IMR-90 (cell line): ENCODE measurements around the gene ATP8B2. TPM values are rescaled to one million over a fixed set of nuclear protein-coding genes. Genes with fewer than 3 reads are reported as not detected.

Experiments
- ATAC-seq: fragments of 200-7000 bp; cut with Tn5 transposase; 2 replicates; pipeline ENCODE4 v1.9.1; 2020; ENCODE audit warnings: low read depth, mild to moderate bottlenecking, moderate library complexity
- BruUV-seq: library from RNA; stranded (reverse); fragments of 400-500 nt; replicated peaks from 2 replicates; lab custom pipeline; 2021; lab: Mats Ljungman, UMichigan
- CTCF ChIA-PET: fragments of 300-600 bp; formaldehyde crosslinking; extraction: SDS; loops from one replicate; lab custom pipeline; 2021; ENCODE audit warnings: antibody characterized with exemption; lab: Yijun Ruan, JAX
- POLR2A ChIA-PET: fragments of 300-600 bp; sonication (Branson Sonifier 250); formaldehyde crosslinking; loops from one replicate; lab custom pipeline; 2022; ENCODE audit warnings: antibody characterized with exemption; ENCODE audit not compliant: unreplicated experiment; lab: Charles Lee
- DNase-seq: peaks from one replicate; pipeline ENCODE4 v3.0.0; 2013
- H2AFZ ChIP-seq: replicated peaks from 2 replicates; pipeline ENCODE3; 2013; ENCODE audit warnings: low read length, mild to moderate bottlenecking; ENCODE audit not compliant: poor library complexity
- H2AK5ac ChIP-seq: 2 replicates; pipeline ENCODE4 v1.6.1; 2013; ENCODE audit warnings: low read depth, low read length, inconsistent platforms
- H2AK9ac ChIP-seq: replicated peaks from 2 replicates; pipeline ENCODE3; 2013; ENCODE audit warnings: mild to moderate bottlenecking, low read depth, low read length, moderate library complexity; ENCODE audit not compliant: poor library complexity
- H2BK120ac ChIP-seq: 2 replicates; pipeline ENCODE4 v1.6.1; 2013; ENCODE audit warnings: low read depth, low read length, inconsistent platforms
- H2BK15ac ChIP-seq: 3 replicates; pipeline ENCODE4 v1.6.1; 2013; ENCODE audit warnings: low read depth, low read length, inconsistent platforms
- H2BK20ac ChIP-seq: 2 replicates; pipeline ENCODE4 v1.6.1; 2013; ENCODE audit warnings: low read depth, mild to moderate bottlenecking, inconsistent platforms, low read length, moderate library complexity
- H2BK5ac ChIP-seq: 2 replicates; pipeline ENCODE4 v1.6.1; 2013; ENCODE audit warnings: mild to moderate bottlenecking, low read depth, low read length, inconsistent platforms; ENCODE audit not compliant: poor library complexity, severe bottlenecking
- H3K14ac ChIP-seq: replicated peaks from 2 replicates; pipeline ENCODE4 v1.6.1; 2013; ENCODE audit warnings: low read depth, low read length, inconsistent platforms
- H3K18ac ChIP-seq: 2 replicates; pipeline ENCODE4 v1.6.1; 2013; ENCODE audit warnings: low read depth, low read length, control low read depth
- H3K23ac ChIP-seq: 2 replicates; pipeline ENCODE4 v1.6.1; 2013; ENCODE audit warnings: low read depth, low read length, inconsistent platforms
- H3K27ac ChIP-seq: 2 replicates; pipeline ENCODE4 v1.5.1; 2013; ENCODE audit warnings: mild to moderate bottlenecking, control low read depth, low read length; ENCODE audit not compliant: insufficient read depth
- H3K27me3 ChIP-seq: 2 replicates; pipeline ENCODE4 v1.6.1; 2013; ENCODE audit warnings: low read length; ENCODE audit not compliant: control insufficient read depth, insufficient read depth
- H3K36me3 ChIP-seq: 2 replicates; pipeline ENCODE4 v1.6.1; 2013; ENCODE audit warnings: low read length, mixed read lengths; ENCODE audit not compliant: control insufficient read depth, insufficient read depth
- H3K4ac ChIP-seq: 2 replicates; pipeline ENCODE4 v1.6.1; 2013; ENCODE audit warnings: low read depth, low read length, inconsistent platforms
- H3K4me1 ChIP-seq: 2 replicates; pipeline ENCODE4 v1.6.1; 2013; ENCODE audit warnings: low read length, mixed read lengths; ENCODE audit not compliant: control insufficient read depth, insufficient read depth
- H3K4me2 ChIP-seq: 2 replicates; pipeline ENCODE4 v1.6.1; 2013; ENCODE audit warnings: low read depth, mild to moderate bottlenecking, control low read depth, low read length, moderate library complexity
- H3K4me3 ChIP-seq: 2 replicates; pipeline ENCODE4 v1.5.1; 2013; ENCODE audit warnings: low read depth, mild to moderate bottlenecking, control low read depth, low read length, moderate library complexity; ENCODE audit not compliant: insufficient read depth
- H3K56ac ChIP-seq: 2 replicates; pipeline ENCODE4 v1.6.1; 2013; ENCODE audit warnings: low read length, inconsistent platforms; ENCODE audit not compliant: insufficient read depth; ENCODE audit errors: extremely low read depth
- H3K79me1 ChIP-seq, 2 experiments: 2 replicates each; pipeline ENCODE4 v1.6.1; 2013; ENCODE audit warnings: low read length in 2 of 2, inconsistent platforms in 1 of 2, low read depth in 1 of 2
- H3K9ac ChIP-seq: 2 replicates; pipeline ENCODE4 v1.6.1; 2013; ENCODE audit warnings: low read depth, low read length, control low read depth
- H3K9me1 ChIP-seq: 2 replicates; pipeline ENCODE4 v1.6.1; 2013; ENCODE audit warnings: low read length, inconsistent platforms; ENCODE audit not compliant: insufficient read depth
- H3K9me3 ChIP-seq: 2 replicates; pipeline ENCODE4 v1.6.1; 2013; ENCODE audit warnings: low read length; ENCODE audit not compliant: control insufficient read depth, insufficient read depth
- H4K20me1 ChIP-seq: 2 replicates; pipeline ENCODE4 v1.6.1; 2013; ENCODE audit warnings: low read length, inconsistent platforms; ENCODE audit not compliant: insufficient read depth
- H4K5ac ChIP-seq: 2 replicates; pipeline ENCODE4 v1.6.1; 2013; ENCODE audit warnings: mild to moderate bottlenecking, low read depth, low read length, control low read depth
- H4K8ac ChIP-seq, 2 experiments: 2 replicates each; pipeline ENCODE4 v1.6.1; 2013; ENCODE audit warnings: low read depth in 2 of 2, low read length in 2 of 2, control low read depth in 1 of 2, inconsistent platforms in 1 of 2
- H4K91ac ChIP-seq: 2 replicates; pipeline ENCODE4 v1.6.1; 2013; ENCODE audit warnings: low read depth, low read length, inconsistent platforms; ENCODE audit not compliant: insufficient read depth
- CEBPB ChIP-seq: IDR thresholded peaks from 2 replicates; pipeline ENCODE4 v1.6.1; 2012; ENCODE audit warnings: low read depth, low read length, improper control_type of control experiment
- CHD1 ChIP-seq: IDR thresholded peaks from 2 replicates; pipeline ENCODE4 v1.6.1; 2012; ENCODE audit warnings: low read depth, low read length, improper control_type of control experiment
- MAZ ChIP-seq: IDR thresholded peaks from 2 replicates; pipeline ENCODE4 v1.6.1; 2012; ENCODE audit warnings: low read depth, mild to moderate bottlenecking, low read length, improper control_type of control experiment, moderate library complexity, borderline replicate concordance
- SMC3 ChIP-seq: fragments of 150-350 bp; IDR thresholded peaks from 2 replicates; pipeline ENCODE4 v1.6.1; 2016; ENCODE audit warnings: low read depth, mild to moderate bottlenecking, antibody characterized with exemption, low read length, moderate library complexity
- WGBS, 2 experiments: methylation state at CpG; one replicate each; pipeline versions ENCODE4 v1.1.5 to v1.1.7; 2013; ENCODE audit warnings: missing lambda C conversion rate in 2 of 2; ENCODE audit not compliant: insufficient read length in 1 of 2; ENCODE audit errors: extremely low coverage in 2 of 2; 5-methylcytosine and 5-hydroxymethylcytosine counted together
- dilution Hi-C: fragments of 300-500 bp; cut with HindIII; formaldehyde crosslinking; loops from one replicate; pipeline ENCODE4 v1.14.3; 2018; ENCODE audit warnings: low sequenced_read_pairs; ENCODE audit not compliant: unreplicated experiment
- in situ Hi-C: fragments of 300-500 bp; cut with MboI; formaldehyde crosslinking; loops from 3 replicates; pipeline ENCODE4 v1.14.3; 2019; ENCODE audit warnings: low sequenced_read_pairs, inconsistent platforms, mixed read lengths
- intact Hi-C: fragments of 100-400 bp; cut with micrococcal nuclease; formaldehyde crosslinking; loops from 2 replicates; pipeline ENCODE4 v1.10.0; 2022
- polyA plus RNA-seq, 3 experiments: library from polyadenylated mRNA; depleted of rRNA; stranded (reverse); fragments of >200 nt; gene quantifications; 2 replicates each; pipeline ENCODE4 v1.2.3, GENCODE V29; 2012; ENCODE audit warnings: low replicate concordance in 1 of 3
- total RNA-seq: library from RNA; depleted of rRNA; stranded (reverse); fragments of >200 nt; gene quantifications from 2 replicates; pipeline ENCODE4 v1.2.3, GENCODE V29; 2012
- TF ChIP-seq, protein P1 (sequence below): fragments of 150-350 bp; IDR thresholded peaks from 2 replicates; pipeline ENCODE4 v1.6.1; 2017; ENCODE audit warnings: mild to moderate bottlenecking, antibody characterized with exemption, low read length, low read depth
- TF ChIP-seq, protein P2 (sequence below): fragments of 150-350 bp; IDR thresholded peaks from 2 replicates; pipeline ENCODE4 v1.6.1; 2016; ENCODE audit warnings: low read depth, mild to moderate bottlenecking, low read length, moderate library complexity, borderline replicate concordance

Gene ATP8B2
- total and polyA plus RNA-seq, 2 of the 4 experiments (the other 2 are of a cell fraction): 79.4 to 91.0 TPM

- Histone ChIP-seq H3K4me2 (no peak overlapping the region), H3K79me1 (no peaks in the 10 kb centered on the region), H3K27ac (no peak overlapping the region), H3K4me3 (no peak overlapping the region), H3K23ac (no peak overlapping the region), H3K4ac (no peak overlapping the region), H4K20me1 (no peaks in the 10 kb centered on the region), H3K14ac (no peak overlapping the region), H3K9me3 (no peaks in the 10 kb centered on the region), H3K27me3 (peaks cover 2% of the 10 kb centered on the region; the same call in 1 of the 2 replicates), H3K18ac (no peak overlapping the region), H4K8ac (no peak overlapping the region), H4K91ac (no peak overlapping the region), H2AFZ (no peak overlapping the region), H3K4me1 (no peaks in the 10 kb centered on the region), H2BK20ac (no peak overlapping the region), H3K56ac (no peak overlapping the region), H2AK9ac (no peak overlapping the region), H4K5ac (no peak overlapping the region), H2BK120ac (no peak overlapping the region), H2BK15ac (no peak overlapping the region), H2BK5ac (no peak overlapping the region), H3K36me3 (no peaks in the 10 kb centered on the region), H3K9me1 (no peaks in the 10 kb centered on the region), H3K9ac (no peak overlapping the region), H2AK5ac (no peak overlapping the region)
- in situ Hi-C loops: no loop called here
- CTCF ChIA-PET: no interaction called here
- DNase-seq (no peak), ATAC-seq (no peak)
- POLR2A ChIA-PET: no interaction called here
- no TSS peak for BruUV-seq
- dilution Hi-C loops: no loop called here
- no CpG with 5 or more reads among the region's 1 CpG for WGBS, 2 experiments
- intact Hi-C loops: no loop called here
- TF ChIP-seq CHD1 (no peak), CEBPB (no peak), MAZ (no peak), SMC3 (no peak)
- TF ChIP-seq, protein P1, sequence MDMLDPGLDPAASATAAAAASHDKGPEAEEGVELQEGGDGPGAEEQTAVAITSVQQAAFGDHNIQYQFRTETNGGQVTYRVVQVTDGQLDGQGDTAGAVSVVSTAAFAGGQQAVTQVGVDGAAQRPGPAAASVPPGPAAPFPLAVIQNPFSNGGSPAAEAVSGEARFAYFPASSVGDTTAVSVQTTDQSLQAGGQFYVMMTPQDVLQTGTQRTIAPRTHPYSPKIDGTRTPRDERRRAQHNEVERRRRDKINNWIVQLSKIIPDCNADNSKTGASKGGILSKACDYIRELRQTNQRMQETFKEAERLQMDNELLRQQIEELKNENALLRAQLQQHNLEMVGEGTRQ: no peak
- TF ChIP-seq, protein P2, sequence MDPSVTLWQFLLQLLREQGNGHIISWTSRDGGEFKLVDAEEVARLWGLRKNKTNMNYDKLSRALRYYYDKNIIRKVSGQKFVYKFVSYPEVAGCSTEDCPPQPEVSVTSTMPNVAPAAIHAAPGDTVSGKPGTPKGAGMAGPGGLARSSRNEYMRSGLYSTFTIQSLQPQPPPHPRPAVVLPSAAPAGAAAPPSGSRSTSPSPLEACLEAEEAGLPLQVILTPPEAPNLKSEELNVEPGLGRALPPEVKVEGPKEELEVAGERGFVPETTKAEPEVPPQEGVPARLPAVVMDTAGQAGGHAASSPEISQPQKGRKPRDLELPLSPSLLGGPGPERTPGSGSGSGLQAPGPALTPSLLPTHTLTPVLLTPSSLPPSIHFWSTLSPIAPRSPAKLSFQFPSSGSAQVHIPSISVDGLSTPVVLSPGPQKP: no peak
Measured at GRCh38 chr1:154301582-154301981, 23.7 kb upstream of the ATP8B2 start.
